Measurements from ENCODE around the gene ROR1.

ROR1 gene

GRCh38 chr1:64046891-64047290, 273.1 kb downstream of the ROR1 start:
- no peak for TF ChIP-seq FOXP2 (optimal IDR thresholded peaks at IDR 0.05; ENCODE audit: borderline replicate concordance, extremely low read depth, extremely low read length, insufficient read depth)
- no peak for TF ChIP-seq SIN3A (IDR thresholded peaks at IDR 0.05; ENCODE audit: borderline replicate concordance, insufficient read depth, low read length)
- no peak for TF ChIP-seq POLR2AphosphoS5 (IDR thresholded peaks at IDR 0.05; ENCODE audit: low read depth, low read length)
- no peak for TF ChIP-seq TAF1 (IDR thresholded peaks at IDR 0.05; ENCODE audit: borderline replicate concordance, insufficient read depth, low read length)
- TF ChIP-seq REST (IDR thresholded peaks at IDR 0.05; ENCODE audit: insufficient read depth in 1 of 2, low read depth in 2 of 2, low read length in 2 of 2) = no peak

- TF ChIP-seq SIN3A (IDR thresholded peaks at IDR 0.05; ENCODE audit: borderline replicate concordance, insufficient read depth, low read length) = no peak
- TF ChIP-seq POLR2AphosphoS5 (IDR thresholded peaks at IDR 0.05; ENCODE audit: low read depth, low read length) = no peak
- no peak for TF ChIP-seq FOXP2 (optimal IDR thresholded peaks at IDR 0.05; ENCODE audit: borderline replicate concordance, extremely low read depth, extremely low read length, insufficient read depth)
- no peak for TF ChIP-seq TAF1 (IDR thresholded peaks at IDR 0.05; ENCODE audit: borderline replicate concordance, insufficient read depth, low read length)
- TF ChIP-seq REST (IDR thresholded peaks at IDR 0.05; ENCODE audit: insufficient read depth in 1 of 2, low read depth in 2 of 2, low read length in 2 of 2) = no peak
Measured at GRCh38 chr1:64047549-64047996, 273.8 kb downstream of the ROR1 start.

GRCh38 chr1:64049900-64050540, 276.2 kb downstream of the ROR1 start:
- no peak for TF ChIP-seq TAF1 (IDR thresholded peaks at IDR 0.05; ENCODE audit: borderline replicate concordance, insufficient read depth, low read length)
- no peak for TF ChIP-seq POLR2AphosphoS5 (IDR thresholded peaks at IDR 0.05; ENCODE audit: low read depth, low read length)

GRCh38 chr1:64050601-64051000, 276.8 kb downstream of the ROR1 start:
- TF ChIP-seq SIN3A (IDR thresholded peaks at IDR 0.05; ENCODE audit: borderline replicate concordance, insufficient read depth, low read length) (no peak), FOXP2 (optimal IDR thresholded peaks at IDR 0.05; ENCODE audit: borderline replicate concordance, extremely low read depth, extremely low read length, insufficient read depth) (no peak), POLR2AphosphoS5 (IDR thresholded peaks at IDR 0.05; ENCODE audit: low read depth, low read length) (no peak), REST (IDR thresholded peaks at IDR 0.05; ENCODE audit: insufficient read depth in 1 of 2, low read depth in 2 of 2, low read length in 2 of 2) (no peak), TAF1 (IDR thresholded peaks at IDR 0.05; ENCODE audit: borderline replicate concordance, insufficient read depth, low read length) (no peak)

- TF ChIP-seq SIN3A (IDR thresholded peaks at IDR 0.05; ENCODE audit: borderline replicate concordance, insufficient read depth, low read length) = no peak
- no peak for TF ChIP-seq TAF1 (IDR thresholded peaks at IDR 0.05; ENCODE audit: borderline replicate concordance, insufficient read depth, low read length)
- no peak for TF ChIP-seq FOXP2 (optimal IDR thresholded peaks at IDR 0.05; ENCODE audit: borderline replicate concordance, extremely low read depth, extremely low read length, insufficient read depth)
- TF ChIP-seq POLR2AphosphoS5 (IDR thresholded peaks at IDR 0.05; ENCODE audit: low read depth, low read length) = no peak
- TF ChIP-seq REST (IDR thresholded peaks at IDR 0.05; ENCODE audit: insufficient read depth in 1 of 2, low read depth in 2 of 2, low read length in 2 of 2) = no peak
Measured at GRCh38 chr1:64051796-64052195, 278.0 kb downstream of the ROR1 start.
